Measurements from ENCODE around the gene NAGPA. TPM values are rescaled to one million over a fixed set of nuclear protein-coding genes. Genes with fewer than 3 reads are reported as not detected.

Gene NAGPA
- total and polyA plus RNA-seq, 2 of the 8 experiments (the other 6 are each of a cell fraction or from before 2014, with no cell fraction given) = 10.1 to 13.2 TPM

DNA sequence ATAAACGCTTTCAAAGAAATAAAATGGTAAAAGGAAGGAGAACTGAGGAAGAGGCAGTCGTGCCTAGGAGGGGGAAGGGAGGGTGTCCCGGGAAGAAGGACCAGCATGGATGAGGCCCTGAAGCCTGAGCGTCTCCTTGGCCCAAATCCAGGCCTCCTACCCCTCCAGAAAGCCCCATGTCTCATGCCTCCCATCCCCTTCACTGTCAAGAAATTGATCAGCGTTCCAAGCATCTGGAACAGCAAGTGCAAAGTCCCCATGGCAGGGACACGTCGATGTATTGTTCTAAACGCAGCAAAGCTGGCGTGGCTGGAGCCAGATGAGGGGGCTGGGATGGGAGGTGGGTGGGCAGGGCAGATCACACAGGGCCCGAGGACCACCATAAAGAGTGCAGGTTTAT lies 53.0 kb downstream of the NAGPA start:
- Histone ChIP-seq H3K36me3 (ENCODE audit: control insufficient read depth in 2 of 4, insufficient read depth in 4 of 4, low read length in 3 of 4) (no peaks in the 10 kb centered on the region), H3K79me1 (ENCODE audit: low read depth, low read length) (no peaks in the 10 kb centered on the region), H3K4ac (replicated peaks; ENCODE audit: insufficient read length, low read depth, low read length) (no peak overlapping the region), H2BK12ac (ENCODE audit: low read depth, low read length) (no peak overlapping the region), H3K79me2 (ENCODE audit: control insufficient read depth in 1 of 2, insufficient read depth in 2 of 2, low read length in 2 of 2) (no peaks in the 10 kb centered on the region), H3K9ac (replicated peaks in 1 of 4; ENCODE audit: extremely low read depth in 1 of 4, low read depth in 3 of 4, low read length in 3 of 4) (no peak overlapping the region), H3K18ac (ENCODE audit: extremely low read depth, low read length) (no peak overlapping the region), H3K56ac (replicated peaks; ENCODE audit: insufficient read length, low read depth, low read length) (no peak overlapping the region), H2BK5ac (ENCODE audit: low read depth, low read length) (no peak overlapping the region), H3K4me3 (ENCODE audit: extremely low read depth in 1 of 4, insufficient read depth in 2 of 4, low read depth in 3 of 4, low read length in 4 of 4) (no peak overlapping the region), H4K8ac (ENCODE audit: extremely low read depth, insufficient read depth, low read length) (no peak overlapping the region), H4K5ac (ENCODE audit: insufficient read length, low read depth, low read length) (no peak overlapping the region), H2BK120ac (replicated peaks; ENCODE audit: low read depth, low read length) (no peak overlapping the region), H3K27me3 (replicated peaks in 1 of 4; ENCODE audit: control insufficient read depth in 3 of 4, extremely low read depth in 1 of 4, insufficient read depth in 3 of 4, low read length in 3 of 4) (no peaks in the 10 kb centered on the region), H2AK5ac (ENCODE audit: low read depth, low read length) (no peak overlapping the region), H3K4me2 (ENCODE audit: insufficient read depth in 1 of 2, low read depth in 2 of 2, low read length in 2 of 2) (no peak overlapping the region), H4K91ac (replicated peaks; ENCODE audit: insufficient read length, low read length) (no peak overlapping the region), H2BK15ac (ENCODE audit: low read length) (no peak overlapping the region), H3K4me1 (replicated peaks in 1 of 4; ENCODE audit: control insufficient read depth in 3 of 4, insufficient read depth in 4 of 4, low read length in 3 of 4) (peaks cover 0 to 5% (median 4%) of the 10 kb centered on the region in 4 experiments; a peak in 5 of 7 replicates), H3K23ac (ENCODE audit: insufficient read length) (no peak overlapping the region), H2AFZ (ENCODE audit: low read length) (no peak overlapping the region), H3K14ac (ENCODE audit: insufficient read length) (no peak overlapping the region), H4K20me1 (replicated peaks in 1 of 2; ENCODE audit: control insufficient read depth in 1 of 2, insufficient read depth in 2 of 2, low read length in 2 of 2) (no peaks in the 10 kb centered on the region), H2BK20ac (ENCODE audit: low read length) (0 out of 2 replicates have a peak overlapping the region, but pooled peaks have one; percentile 34), H3K23me2 (ENCODE audit: low read depth, low read length) (no peaks in the 10 kb centered on the region), H3K9me3 (ENCODE audit: insufficient read depth in 2 of 2, low read depth in 1 of 2, low read length in 1 of 2) (no peaks in the 10 kb centered on the region), H3K27ac (ENCODE audit: low read depth, low read length) (no peak overlapping the region)
- DNase-seq (ENCODE audit: low read depth in 1 of 2, low spot score in 2 of 2) (no peak), FAIRE-seq (no peak)
- ChIA-PET POLR2A (ENCODE audit: partially characterized antibody) (interaction anchor here (0.6 to 1.4 kb wide), 2 partner anchors 12 to 228 kb away, joined by 3 to 4 read pairs; no protein-coding TSS in a partner anchor), CTCF (ENCODE audit: partially characterized antibody) (no interaction called here)
- 89% methylated on average over 10 of the region's 10 CpGs; no CpG with 5 or more reads in 1 of the 2 experiments for WGBS, 2 experiments (ENCODE audit: extremely low coverage in 1 of 2, insufficient coverage in 1 of 2, insufficient read length in 1 of 2, insufficient replicate concordance in 2 of 2, low coverage in 1 of 2, low lambda C conversion rate in 2 of 2, missing lambda C conversion rate in 1 of 2)
- no peak for TF ChIP-seq KDM1A (IDR thresholded peaks at IDR 0.05; ENCODE audit: borderline replicate concordance, low read length)
- no peak for TF ChIP-seq BRCA1 (IDR thresholded peaks at IDR 0.05; ENCODE audit: low read depth, low read length)
- TF ChIP-seq TAF7 (optimal IDR thresholded peaks at IDR 0.05; ENCODE audit: borderline replicate concordance, low read depth, low read length) = no peak
- TF ChIP-seq SIN3A (conservative IDR thresholded peaks at IDR 0.05 in 1 of 2, IDR thresholded peaks at IDR 0.05 in 1 of 2; ENCODE audit: low read depth in 1 of 2, low read length in 2 of 2) = no peak

Measured in H1 (cell line).